WERI-Rb-1 (cell line): ENCODE measurements around the gene STK16.

Experiments used
- DNase-seq: peaks from one replicate; pipeline ENCODE4 v3.0.0-alpha.2; 2020
- H3K27ac ChIP-seq: fragments of 250-450 bp; sonication (Bioruptor Pico); 2 replicates; pipeline ENCODE4 v1.5.1; 2020; ENCODE audit warnings: mild to moderate bottlenecking, moderate library complexity
- H3K27me3 ChIP-seq: fragments of 250-450 bp; sonication (Bioruptor Pico); 2 replicates; pipeline ENCODE4 v1.5.1; 2021; ENCODE audit warnings: mild to moderate bottlenecking, low read depth, moderate library complexity; ENCODE audit not compliant: insufficient read depth, severe bottlenecking
- H3K36me3 ChIP-seq: fragments of 250-450 bp; sonication (Bioruptor Pico); 2 replicates; pipeline ENCODE4 v1.5.1; 2020; ENCODE audit warnings: mild to moderate bottlenecking, moderate library complexity
- H3K4me3 ChIP-seq: 2 replicates; pipeline ENCODE4 v1.5.1; 2011; ENCODE audit warnings: low read depth, mild to moderate bottlenecking, control low read depth, low read length
- H3K9me3 ChIP-seq: fragments of 250-450 bp; sonication (Bioruptor Pico); 2 replicates; pipeline ENCODE4 v1.5.1; 2021; ENCODE audit warnings: mild to moderate bottlenecking, moderate library complexity; ENCODE audit not compliant: severe bottlenecking
- CTCF ChIP-seq: IDR thresholded peaks from 2 replicates; pipeline ENCODE4 v1.5.1; 2011; ENCODE audit warnings: low read depth, mild to moderate bottlenecking, control low read depth, inconsistent platforms, low read length

Gene STK16

GRCh38 chr2:219299372-219299760 is 54.1 kb downstream of the STK16 start:
- Histone ChIP-seq H3K27me3 (no peaks in the 10 kb centered on the region), H3K9me3 (no peaks in the 10 kb centered on the region), H3K4me3 (no peak overlapping the region), H3K36me3 (peaks cover 33% of the 10 kb centered on the region), H3K27ac (no peak overlapping the region)
- no peak for DNase-seq
- TF ChIP-seq CTCF = no peak
